ENCODE measurements around the gene NEDD9. TPM values are rescaled to one million over a fixed set of nuclear protein-coding genes. Genes with fewer than 3 reads are reported as not detected.
A peak's percentile ranks its signal among the peaks of the same experiment; 100 is the strongest.

Gene NEDD9
- total RNA-seq, 4 donors from 2014 or later, result 7.7 to 14.9 (median 10.9) TPM

GRCh38 chr6:11260249-11261038 is 28.0 kb upstream of the NEDD9 start:
- Histone ChIP-seq H3K36me3 (no peaks in the 10 kb centered on the region), H3K27ac (no peak overlapping the region), H3K27me3 (no peaks in the 10 kb centered on the region), H3K9me3 (no peaks in the 10 kb centered on the region), H3K4me1 (peaks cover 0 to 30% (median 20%) of the 10 kb centered on the region in 3 donors), H3K4me3 (no peak overlapping the region)
- TF ChIP-seq POLR2A (IDR thresholded peaks at IDR 0.05) (no peak), CTCF (IDR thresholded peaks at IDR 0.05) (no peak)
- WGBS, 2 donors, result 87 to 92% methylated on average over 4 of the region's 4 CpGs
- DNase-seq, result no peak
- intact Hi-C loops (cut with DNase I), result no loop called here

GRCh38 chr6:11258260-11259237 is 26.1 kb upstream of the NEDD9 start:
- intact Hi-C loops (cut with DNase I), result no loop called here
- DNase-seq, result no peak
- Histone ChIP-seq H3K4me1 (peaks cover 0 to 25% (median 18%) of the 10 kb centered on the region in 3 donors), H3K36me3 (no peaks in the 10 kb centered on the region), H3K27me3 (no peaks in the 10 kb centered on the region), H3K27ac (peak overlapping the region in 1 of 4 donors; percentile 12), H3K9me3 (no peaks in the 10 kb centered on the region), H3K4me3 (no peak overlapping the region)
- TF ChIP-seq POLR2A (IDR thresholded peaks at IDR 0.05) (no peak), CTCF (IDR thresholded peaks at IDR 0.05) (no peak)
- 54 to 62% methylated on average over 2 of the region's 2 CpGs for WGBS, 2 donors

- H3K36me3 ChIP-seq, result no peaks in the 10 kb centered on the region
- intact Hi-C loops (cut with DNase I), result no loop called here
- H3K9me3 ChIP-seq, result no peaks in the 10 kb centered on the region
- 82 to 95% methylated on average over 5 of the region's 5 CpGs for WGBS, 2 donors
- H3K4me3 ChIP-seq, result no peak overlapping the region
- TF ChIP-seq POLR2A (IDR thresholded peaks at IDR 0.05) (no peak), CTCF (IDR thresholded peaks at IDR 0.05) (no peak)
- peaks cover 0 to 29% (median 20%) of the 10 kb centered on the region in 3 donors for H3K4me1 ChIP-seq
- no peak overlapping the region for H3K27ac ChIP-seq
- no peak for DNase-seq
- H3K27me3 ChIP-seq, result no peaks in the 10 kb centered on the region
Observed at GRCh38 chr6:11255610-11256009, 23.1 kb upstream of the NEDD9 start.

GRCh38 chr6:11253594-11253993 is 21.1 kb upstream of the NEDD9 start:
- Histone ChIP-seq H3K4me3 (no peak overlapping the region), H3K27ac (no peak overlapping the region)
- 67 to 71% methylated on average over 1 of the region's 1 CpG for WGBS, 2 donors

More at GRCh38 chr6:11253594-11253993, 21.1 kb upstream of the NEDD9 start:
- intact Hi-C loops (cut with DNase I), result no loop called here
- Histone ChIP-seq H3K27me3 (no peaks in the 10 kb centered on the region), H3K9me3 (peaks cover 0 to 4% (median 0%) of the 10 kb centered on the region in 3 donors), H3K4me1 (peaks cover 0 to 23% (median 17%) of the 10 kb centered on the region in 3 donors), H3K36me3 (no peaks in the 10 kb centered on the region)
- TF ChIP-seq CTCF (IDR thresholded peaks at IDR 0.05) (no peak), POLR2A (IDR thresholded peaks at IDR 0.05) (no peak)
- DNase-seq, result no peak

Data from esophagus squamous epithelium (tissue), 5 donors.